NCI-H510A (cell line): ENCODE data around the gene SRRM1.
"Not testable (repeated sequence)": the region's sequence is repeated elsewhere in the genome, so short reads cannot be mapped to it uniquely, and the experiment has no call there.

Experiments
- DNase-seq: peaks from one replicate; lab custom pipeline; 2025; lab: John Stamatoyannopoulos, UW

Gene SRRM1

DNA sequence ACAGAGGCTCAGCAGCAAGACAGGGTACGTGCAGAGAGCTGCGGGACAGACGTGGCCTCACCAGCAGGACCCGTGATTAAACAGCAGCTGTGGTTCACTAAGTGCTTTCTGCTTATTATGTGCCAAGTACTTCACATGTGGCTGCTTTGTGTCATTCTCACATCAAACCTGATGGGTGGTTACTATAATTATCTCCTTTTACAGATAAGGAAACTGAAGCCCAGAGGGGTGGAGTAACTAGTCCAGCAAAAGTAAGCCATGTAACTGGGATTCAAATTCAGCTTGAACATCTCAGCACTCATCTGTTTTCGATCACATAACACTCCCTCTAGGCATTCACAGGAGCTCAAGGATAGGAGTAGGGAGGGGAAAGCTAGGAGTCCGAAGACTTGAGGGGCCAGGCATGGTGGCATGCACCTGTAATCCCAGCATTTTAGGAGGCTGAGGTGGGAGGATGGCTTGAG lies 51.3 kb downstream of the SRRM1 start:
- DNase-seq: peak; percentile 47

- no peak for DNase-seq
Measured at GRCh38 chr1:24695202-24695974, 52.3 kb downstream of the SRRM1 start.

- no peak for DNase-seq
Measured at GRCh38 chr1:24696041-24696755, 53.1 kb downstream of the SRRM1 start.

- DNase-seq: no peak
Measured at GRCh38 chr1:24696756-24697330, 53.7 kb downstream of the SRRM1 start.

DNA sequence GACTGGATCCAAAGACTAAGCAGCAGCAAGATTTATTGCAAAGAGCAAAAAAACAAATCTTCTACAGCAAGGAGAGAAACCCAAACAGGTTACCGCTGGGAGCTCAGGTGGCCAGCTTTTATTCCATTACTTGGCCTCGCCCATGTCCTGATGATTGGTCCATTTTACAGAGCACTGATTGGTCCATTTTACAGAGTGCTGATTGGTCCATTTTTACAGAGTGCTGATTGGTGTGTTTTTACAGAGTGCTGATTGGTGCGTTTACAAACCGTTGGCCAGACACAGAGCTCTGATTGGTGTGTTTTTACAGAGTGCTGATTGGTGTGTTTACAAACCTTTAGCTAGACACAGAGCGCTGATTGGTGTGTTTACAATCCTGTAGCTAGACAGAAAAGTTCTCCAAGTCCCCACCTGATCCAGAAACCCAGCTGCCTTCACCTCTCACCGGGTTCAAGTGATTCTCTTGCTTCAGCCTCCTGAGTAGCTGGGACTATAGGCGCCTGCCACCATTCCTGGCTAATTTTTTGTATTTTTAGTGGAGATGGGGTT lies 54.4 kb downstream of the SRRM1 start:
- DNase-seq: not testable (repeated sequence)

GRCh38 chr1:24698326-24698725 lies 55.2 kb downstream of the SRRM1 start:
- DNase-seq: not testable (repeated sequence)

DNA sequence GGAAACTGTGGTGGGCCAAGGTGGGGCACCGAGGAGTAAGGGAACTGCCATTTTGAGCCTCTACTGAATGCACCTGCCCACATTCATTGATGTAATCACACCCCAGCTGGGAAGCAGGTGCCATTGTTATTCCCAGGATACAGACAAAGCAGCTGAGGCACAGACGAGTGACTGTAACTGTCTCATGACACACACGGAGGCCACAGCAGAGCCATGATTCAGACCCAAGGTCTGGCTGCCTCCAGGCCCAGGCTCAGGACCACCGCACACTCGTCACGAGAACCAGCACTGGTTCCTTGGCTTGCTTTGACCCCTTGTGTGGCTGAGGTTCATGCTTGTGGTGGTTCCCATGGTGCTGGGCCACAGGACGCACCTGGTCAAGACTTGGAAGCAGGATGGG lies 56.5 kb downstream of the SRRM1 start:
- no peak for DNase-seq

DNA sequence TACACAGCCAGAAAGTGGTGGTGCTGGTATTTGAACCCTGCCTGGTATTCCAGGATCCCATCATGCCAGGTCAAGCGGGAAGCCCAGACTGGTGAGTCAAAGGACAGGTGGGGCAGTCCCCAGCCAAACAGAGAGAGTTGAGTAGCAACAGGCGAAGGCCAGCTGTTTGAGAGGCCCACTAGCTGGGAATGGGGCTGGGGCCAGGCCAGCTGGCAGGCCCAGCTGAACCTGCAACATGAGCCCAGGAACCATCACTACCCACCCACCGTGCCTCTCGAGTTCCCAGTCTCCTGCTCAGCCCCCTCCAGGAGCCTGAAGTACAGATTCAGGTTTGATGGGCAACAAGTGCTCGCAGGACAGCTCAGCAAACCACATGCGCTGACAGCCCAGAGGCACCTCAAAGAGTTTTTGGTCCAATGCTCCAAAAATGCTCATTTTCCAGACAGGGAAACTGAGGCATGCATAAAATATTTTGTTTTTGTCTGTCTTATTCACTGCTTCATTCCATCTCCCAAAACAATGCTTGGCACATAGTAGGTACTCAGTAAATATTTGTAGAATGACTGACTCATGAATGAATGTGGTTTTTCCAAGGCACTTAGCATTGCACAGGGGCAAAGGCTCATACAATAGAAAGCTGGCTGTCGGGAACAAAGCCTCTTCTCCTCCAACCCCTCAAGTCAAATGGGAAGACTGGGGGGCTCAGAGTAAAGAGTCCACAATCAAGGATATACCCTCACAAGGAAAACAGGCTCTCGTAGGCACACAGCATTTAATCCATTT lies 59.6 kb downstream of the SRRM1 start:
- peak; percentile 31 for DNase-seq

DNA sequence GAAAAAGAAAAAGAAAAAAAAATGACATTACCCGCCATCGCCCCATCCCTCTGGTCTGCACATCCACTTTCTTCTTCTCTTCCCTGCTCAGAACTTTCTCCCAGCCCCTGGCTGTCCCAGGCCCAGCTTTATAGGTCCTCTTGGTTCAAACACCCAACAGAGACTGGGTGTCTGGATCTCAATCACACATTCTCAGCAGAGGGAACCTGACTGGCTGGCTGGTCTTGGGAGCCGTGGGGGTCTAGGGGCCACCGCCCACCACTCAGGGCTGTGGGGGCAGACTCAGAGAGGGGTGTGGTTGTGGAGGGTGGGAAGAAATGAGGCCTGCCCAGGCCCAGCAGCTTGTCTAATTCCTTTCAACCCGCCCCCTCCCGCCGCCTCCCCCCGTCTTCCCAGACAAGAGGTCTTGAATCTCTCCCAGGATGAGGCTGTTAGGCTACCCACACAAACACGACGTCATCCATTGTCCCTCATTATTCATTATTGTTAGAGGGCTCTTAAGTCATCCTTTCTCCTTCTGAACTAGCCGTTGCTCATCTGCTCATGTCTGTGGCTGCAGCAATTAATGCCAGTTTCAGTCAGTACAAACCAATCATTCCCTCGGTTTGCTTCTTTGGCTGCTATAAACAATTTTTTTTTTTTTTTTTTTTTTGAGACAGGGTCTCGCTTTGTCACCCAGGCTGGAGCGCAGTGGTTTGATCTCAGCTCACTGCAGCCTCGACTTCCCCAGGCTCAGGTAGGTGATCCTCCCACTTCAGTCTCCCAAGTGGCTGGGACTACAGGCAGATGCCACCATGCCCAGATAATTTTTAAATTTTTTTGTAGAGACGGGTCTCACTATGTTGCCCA lies 61.5 kb downstream of the SRRM1 start:
- no peak for DNase-seq

- DNase-seq: peak; percentile 93
Measured at GRCh38 chr1:24705260-24706073, 62.4 kb downstream of the SRRM1 start.

GRCh38 chr1:24706074-24706389 lies 62.9 kb downstream of the SRRM1 start:
- not testable (repeated sequence) for DNase-seq

- no peak for DNase-seq
Measured at GRCh38 chr1:24707687-24708086, 64.6 kb downstream of the SRRM1 start.

GRCh38 chr1:24708938-24709337 lies 65.8 kb downstream of the SRRM1 start:
- DNase-seq: no peak

DNA sequence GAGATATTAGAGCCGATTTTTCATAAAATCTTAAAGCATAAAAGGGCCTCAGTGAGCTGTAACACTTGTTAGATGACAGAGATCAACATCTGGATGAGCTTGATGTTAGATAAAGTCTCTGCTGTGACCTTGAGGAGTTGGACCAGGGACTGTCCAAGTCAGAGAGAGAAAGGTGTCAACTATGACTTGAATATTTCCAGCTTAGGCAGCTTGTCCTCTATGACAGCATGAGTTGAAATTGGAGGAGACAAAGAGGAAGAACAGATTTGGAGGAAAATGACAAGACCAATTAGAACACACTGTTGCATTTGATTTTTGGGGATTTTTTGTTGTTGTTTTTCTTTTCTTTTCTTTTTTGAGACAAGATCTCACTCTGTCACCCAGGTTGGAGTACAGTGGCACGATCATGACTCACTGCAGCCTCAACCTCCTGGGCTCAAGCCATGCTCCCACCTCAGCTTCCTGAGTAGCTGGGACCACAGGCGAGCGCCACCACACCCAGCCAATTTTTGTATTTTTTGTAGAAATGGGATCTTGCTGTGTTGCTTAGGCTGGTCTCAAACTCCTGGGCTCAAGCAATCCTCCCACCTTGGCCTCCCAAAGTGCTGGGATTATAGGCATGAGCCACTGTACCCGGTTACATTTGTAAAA lies 66.8 kb downstream of the SRRM1 start:
- DNase-seq: no peak

- no peak for DNase-seq
Measured at GRCh38 chr1:24711329-24711728, 68.2 kb downstream of the SRRM1 start.

GRCh38 chr1:24713176-24713575 lies 70.1 kb downstream of the SRRM1 start:
- no peak for DNase-seq

DNA sequence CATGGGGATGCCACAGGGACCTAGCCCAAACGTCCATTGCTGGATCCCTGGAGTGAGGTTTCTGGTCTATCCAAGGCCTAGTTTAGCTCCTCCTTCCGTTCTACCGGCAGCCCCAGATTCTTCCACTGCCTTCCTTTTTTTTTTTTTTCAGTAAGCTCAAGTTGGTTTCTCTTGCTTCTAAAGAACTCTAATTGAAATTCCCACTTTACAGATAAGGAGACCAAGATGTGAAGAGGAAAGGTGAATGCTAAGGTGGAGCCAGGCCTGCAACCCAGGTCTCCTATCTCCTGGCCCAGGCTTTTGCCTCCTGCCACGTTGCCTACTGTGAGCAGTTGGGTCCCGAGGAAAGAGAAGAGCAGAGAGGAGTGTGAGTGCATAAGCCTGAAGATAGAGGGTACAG lies 70.6 kb downstream of the SRRM1 start:
- no peak for DNase-seq

GRCh38 chr1:24714859-24715520 lies 71.9 kb downstream of the SRRM1 start:
- no peak for DNase-seq

GRCh38 chr1:24715658-24716057 lies 72.6 kb downstream of the SRRM1 start:
- DNase-seq: no peak
